A673 (cell line): ENCODE results near the gene TARBP2.

Source experiments
- EZH2 ChIP-seq: fragments of 200-600 bp; sonication (generic); IDR thresholded peaks from 2 replicates; pipeline ENCODE4 v1.6.1; 2017; ENCODE audit warnings: borderline replicate concordance, low read depth, mild to moderate bottlenecking, mixed read lengths, antibody characterized with exemption, low read length; ENCODE audit not compliant: poor library complexity, severe bottlenecking
- TF ChIP-seq, protein P1 (sequence below): fragments of 300-800, 200-600 bp; sonication (generic); conservative IDR thresholded peaks from 2 replicates; pipeline ENCODE4 v1.5.1; 2017; ENCODE audit warnings: low read depth, mild to moderate bottlenecking, antibody characterized with exemption, low read length, moderate library complexity, mixed read lengths

DNA sequence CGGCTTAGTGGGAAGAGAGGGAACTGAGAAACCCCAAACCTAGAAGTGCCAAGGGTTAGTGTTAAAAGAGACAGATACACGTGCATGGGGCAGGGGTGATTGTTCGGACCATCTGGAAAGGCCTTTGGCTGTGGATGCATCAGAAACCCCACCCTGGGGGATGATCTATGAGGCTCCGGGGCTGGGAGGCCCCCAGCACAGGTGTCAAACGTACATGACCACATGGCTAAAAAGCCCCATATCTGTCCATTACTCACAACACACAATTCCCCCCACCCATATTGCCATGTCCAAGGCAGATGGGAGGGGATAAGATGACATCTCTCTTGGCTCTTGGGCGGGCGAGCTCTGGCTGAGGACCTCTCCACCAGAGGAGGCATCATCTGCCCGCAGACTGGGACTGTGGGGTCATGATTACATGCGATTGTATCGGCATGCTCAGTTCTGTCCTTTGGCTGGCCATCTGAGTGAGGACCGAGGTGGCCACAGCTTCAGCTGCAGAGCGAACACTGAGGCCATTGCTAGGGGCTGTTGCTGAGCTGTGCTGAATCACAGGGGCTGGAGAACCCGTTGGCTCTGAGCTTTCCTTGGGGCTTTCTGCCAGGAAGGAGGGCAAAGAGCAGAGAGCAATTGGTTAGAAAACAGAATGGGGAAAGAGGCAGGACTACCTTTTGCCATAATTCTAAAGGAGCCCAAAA is 15.8 kb downstream of the TARBP2 start:
- TF ChIP-seq, protein P1, sequence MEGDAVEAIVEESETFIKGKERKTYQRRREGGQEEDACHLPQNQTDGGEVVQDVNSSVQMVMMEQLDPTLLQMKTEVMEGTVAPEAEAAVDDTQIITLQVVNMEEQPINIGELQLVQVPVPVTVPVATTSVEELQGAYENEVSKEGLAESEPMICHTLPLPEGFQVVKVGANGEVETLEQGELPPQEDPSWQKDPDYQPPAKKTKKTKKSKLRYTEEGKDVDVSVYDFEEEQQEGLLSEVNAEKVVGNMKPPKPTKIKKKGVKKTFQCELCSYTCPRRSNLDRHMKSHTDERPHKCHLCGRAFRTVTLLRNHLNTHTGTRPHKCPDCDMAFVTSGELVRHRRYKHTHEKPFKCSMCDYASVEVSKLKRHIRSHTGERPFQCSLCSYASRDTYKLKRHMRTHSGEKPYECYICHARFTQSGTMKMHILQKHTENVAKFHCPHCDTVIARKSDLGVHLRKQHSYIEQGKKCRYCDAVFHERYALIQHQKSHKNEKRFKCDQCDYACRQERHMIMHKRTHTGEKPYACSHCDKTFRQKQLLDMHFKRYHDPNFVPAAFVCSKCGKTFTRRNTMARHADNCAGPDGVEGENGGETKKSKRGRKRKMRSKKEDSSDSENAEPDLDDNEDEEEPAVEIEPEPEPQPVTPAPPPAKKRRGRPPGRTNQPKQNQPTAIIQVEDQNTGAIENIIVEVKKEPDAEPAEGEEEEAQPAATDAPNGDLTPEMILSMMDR: no peak
- TF ChIP-seq EZH2: no peak
